Endothelial cell of umbilical vein (primary cell): ENCODE results near the gene TSGA10IP. TPM values are rescaled to one million over a fixed set of nuclear protein-coding genes. Genes with fewer than 3 reads are reported as not detected.

Experiments used
- BruUV-seq: library from RNA; stranded (reverse); fragments of 400-500 nt; replicated peaks from 2 replicates; lab custom pipeline; 2021; lab: Mats Ljungman, UMichigan
- CTCF ChIA-PET: fragments of 300-600, 350-600 bp; sonication (Branson Sonifier 250); formaldehyde crosslinking; loops from one replicate; lab custom pipeline; 2021; ENCODE audit warnings: antibody characterized with exemption, inconsistent platforms; lab: Charles Lee
- POLR2A ChIA-PET: fragments of 300-600, 350-600 bp; sonication (Branson Sonifier 250); formaldehyde crosslinking; loops from one replicate; lab custom pipeline; 2021; ENCODE audit warnings: antibody characterized with exemption, inconsistent platforms; lab: Charles Lee
- DNase-seq: peaks from one replicate; pipeline ENCODE4 v3.0.0-alpha.2; 2011; ENCODE audit warnings: low read depth, low spot score
- FAIRE-seq: peaks from 2 replicates; lab custom pipeline; 2011; peaks lifted over from hg19 to GRCh38; lab: Jason Lieb, UNC
- H2AFZ ChIP-seq: 2 replicates; pipeline ENCODE4 v1.6.0; 2012; ENCODE audit warnings: low read depth, low read length, control low read depth, inconsistent platforms
- H3K27ac ChIP-seq: 2 replicates; pipeline ENCODE4 v1.5.1; 2011; ENCODE audit warnings: low read depth, mild to moderate bottlenecking, control low read depth, low read length, moderate library complexity; ENCODE audit not compliant: insufficient read depth
- H3K27me3 ChIP-seq, 2 experiments: 2 replicates each; pipeline versions ENCODE4 v1.6.0 to v1.6.1; 2011; ENCODE audit warnings: low read length in 2 of 2, mixed read lengths in 1 of 2; ENCODE audit not compliant: control insufficient read depth in 2 of 2, insufficient read depth in 2 of 2
- H3K36me3 ChIP-seq, 2 experiments: 2 replicates in 1 of 2; 3 replicates in 1 of 2; pipeline ENCODE4 v1.5.1; 2011; ENCODE audit warnings: low read length in 2 of 2, mild to moderate bottlenecking in 1 of 2, moderate library complexity in 1 of 2; ENCODE audit not compliant: control insufficient read depth in 2 of 2, insufficient read depth in 2 of 2; ENCODE audit errors: extremely low read depth in 1 of 2
- H3K4me1 ChIP-seq: 3 replicates; pipeline ENCODE4 v1.5.1; 2011; ENCODE audit warnings: mild to moderate bottlenecking, low read length; ENCODE audit not compliant: control insufficient read depth, insufficient read depth; ENCODE audit errors: extremely low read depth
- H3K4me2 ChIP-seq: 2 replicates; pipeline ENCODE4 v1.6.1; 2011; ENCODE audit warnings: low read length, control low read depth, mixed read lengths; ENCODE audit not compliant: insufficient read depth
- H3K4me3 ChIP-seq, 3 experiments: fragments of 200-600 bp in 1 of 3; sonication (generic), shearing (Covaris generic) in 1 of 3; replicated peaks in 1 of 3; 2 replicates each; pipeline ENCODE4 v1.5.1; 2011 to 2016; ENCODE audit warnings: control low read depth in 3 of 3, low read length in 3 of 3, mild to moderate bottlenecking in 2 of 3, inconsistent platforms in 1 of 3, low read depth in 1 of 3, moderate library complexity in 1 of 3; ENCODE audit not compliant: insufficient read depth in 1 of 3
- H3K79me2 ChIP-seq: 2 replicates; pipeline ENCODE4 v1.6.0; 2012; ENCODE audit warnings: low read length, inconsistent platforms; ENCODE audit not compliant: control insufficient read depth, insufficient read depth
- H3K9ac ChIP-seq: replicated peaks from 2 replicates; pipeline ENCODE3; 2011; ENCODE audit warnings: low read length, control low read depth; ENCODE audit not compliant: insufficient read depth; ENCODE audit errors: extremely low read depth
- H3K9me1 ChIP-seq: replicated peaks from 3 replicates; pipeline ENCODE4 v1.6.0; 2011; ENCODE audit warnings: mild to moderate bottlenecking, low read length; ENCODE audit not compliant: control insufficient read depth, insufficient read depth; ENCODE audit errors: extremely low read depth
- H3K9me3 ChIP-seq: replicated peaks from 2 replicates; pipeline ENCODE4 v1.5.1; 2012; ENCODE audit warnings: low read length, inconsistent platforms; ENCODE audit not compliant: control insufficient read depth, insufficient read depth
- H4K20me1 ChIP-seq: replicated peaks from 2 replicates; pipeline ENCODE3; 2011; ENCODE audit warnings: mild to moderate bottlenecking, low read length; ENCODE audit not compliant: control insufficient read depth, insufficient read depth; ENCODE audit errors: extremely low read depth
- CTCF ChIP-seq, 2 donors: IDR thresholded peaks; 1 replicate in 1 of 2; 2 replicates in 1 of 2; pipeline ENCODE4 v1.5.1; 2011; ENCODE audit warnings: low read length in 2 of 2, mild to moderate bottlenecking in 2 of 2, moderate library complexity in 2 of 2, control low read depth in 1 of 2, inconsistent platforms in 1 of 2, low read depth in 1 of 2; ENCODE audit not compliant: insufficient read depth in 1 of 2; ENCODE audit errors: extremely low read depth in 1 of 2
- EZH2 ChIP-seq: IDR thresholded peaks from 2 replicates; pipeline ENCODE4 v1.6.1; 2012; ENCODE audit warnings: borderline replicate concordance, low read depth, mild to moderate bottlenecking, moderate library complexity, low read length, inconsistent platforms; ENCODE audit not compliant: severe bottlenecking
- FOS ChIP-seq: IDR thresholded peaks from 2 replicates; pipeline ENCODE4 v1.6.1; 2011; ENCODE audit warnings: mild to moderate bottlenecking, low read length, moderate library complexity, borderline replicate concordance; ENCODE audit not compliant: insufficient read depth
- GATA2 ChIP-seq: IDR thresholded peaks from 2 replicates; pipeline ENCODE4 v1.7.0; 2011; ENCODE audit warnings: low read depth, mild to moderate bottlenecking, moderate library complexity, mixed read lengths, low read length; ENCODE audit not compliant: insufficient read length, insufficient read depth
- JUN ChIP-seq: IDR thresholded peaks from 2 replicates; pipeline ENCODE4 v1.6.1; 2011; ENCODE audit warnings: borderline replicate concordance, low read depth; ENCODE audit not compliant: insufficient read length, insufficient read depth
- MYC ChIP-seq: IDR thresholded peaks from one replicate; pipeline ENCODE4 v1.6.1; 2011; ENCODE audit warnings: mild to moderate bottlenecking, low read depth, low read length
- POLR2A ChIP-seq: IDR thresholded peaks from 2 replicates; pipeline ENCODE4 v1.6.1; 2012; ENCODE audit warnings: low read depth, mild to moderate bottlenecking, control low read depth, low read length
- POLR2AphosphoS5 ChIP-seq: IDR thresholded peaks from 2 replicates; pipeline ENCODE4 v1.6.1; 2012; ENCODE audit warnings: low read depth, mild to moderate bottlenecking, control low read depth, low read length, moderate library complexity; ENCODE audit not compliant: insufficient read depth
- dilution Hi-C: fragments of 300-500 bp; cut with MboI; formaldehyde crosslinking; loops from one replicate; pipeline ENCODE4 v1.15.0; 2019; ENCODE audit warnings: low sequenced_read_pairs; ENCODE audit not compliant: extremely low pct_ligation_motif_present
- intact Hi-C: fragments of 100-400 bp; cut with micrococcal nuclease; formaldehyde crosslinking; loops from one replicate; pipeline ENCODE4 v1.10.0; 2022
- polyA plus RNA-seq, 4 experiments: library from polyadenylated mRNA; depleted of rRNA in 3 of 4; stranded (reverse) in 3 of 4; unstranded in 1 of 4; fragments of >200 nt; gene quantifications; 2 replicates each; pipeline versions ENCODE4 v1.2.1 to v1.2.3, GENCODE V29; 2011 to 2012; ENCODE audit warnings: missing spikeins in 1 of 4
- total RNA-seq: library from RNA; stranded (reverse); gene quantifications from 2 replicates; pipeline ENCODE4 v1.2.3, GENCODE V29; 2021
- TF ChIP-seq, protein P1 (sequence below): IDR thresholded peaks from 2 replicates; pipeline ENCODE4 v1.6.1; 2011; ENCODE audit not compliant: insufficient read depth, insufficient read length

The TSGA10IP gene
- total and polyA plus RNA-seq, 2 donors (not counting 3 experiments of a cell fraction or from before 2014, with no cell fraction given), result not detected

DNA sequence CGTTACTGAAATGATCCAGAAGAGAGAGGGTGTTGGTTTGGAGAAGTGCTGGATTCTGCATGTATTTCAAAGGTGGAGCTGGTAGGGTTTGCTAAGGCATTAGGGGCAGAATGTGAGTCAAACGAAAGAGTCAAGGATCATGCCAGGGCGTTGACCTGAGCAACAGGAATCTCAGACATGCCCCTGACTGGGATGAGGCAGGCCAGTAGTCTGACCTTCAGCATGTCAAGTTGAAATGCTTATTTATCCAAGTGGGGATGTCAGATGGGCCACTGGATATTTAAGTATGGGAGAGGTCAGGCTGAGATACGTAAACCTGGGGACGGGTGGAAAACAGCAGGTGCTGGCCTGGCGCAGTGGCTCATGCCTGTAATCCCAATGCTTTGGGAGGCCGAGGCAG, 2.7 kb upstream of the TSGA10IP start:
- peaks cover 0 to 1% of the 10 kb centered on the region in 2 experiments for H3K27me3 ChIP-seq
- no peak overlapping the region for H2AFZ ChIP-seq
- no peak overlapping the region for H3K9ac ChIP-seq
- H4K20me1 ChIP-seq, result no peaks in the 10 kb centered on the region
- FAIRE-seq, result no peak
- H3K4me2 ChIP-seq, result no peak overlapping the region
- POLR2A ChIA-PET, result no interaction called here
- H3K27ac ChIP-seq, result no peak overlapping the region
- H3K36me3 ChIP-seq, result no peaks in the 10 kb centered on the region
- CTCF ChIA-PET, result interaction anchor here (1.4 kb wide), 1 partner anchor 58 kb away, joined by 3 read pairs; no protein-coding TSS in a partner anchor
- TF ChIP-seq GATA2, result no peak
- TF ChIP-seq POLR2AphosphoS5, result no peak
- no peak for TF ChIP-seq EZH2
- TF ChIP-seq MYC, result no peak
- no peak for TF ChIP-seq JUN
- TF ChIP-seq, protein P1, sequence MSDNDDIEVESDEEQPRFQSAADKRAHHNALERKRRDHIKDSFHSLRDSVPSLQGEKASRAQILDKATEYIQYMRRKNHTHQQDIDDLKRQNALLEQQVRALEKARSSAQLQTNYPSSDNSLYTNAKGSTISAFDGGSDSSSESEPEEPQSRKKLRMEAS, result no peak
- TF ChIP-seq POLR2A, result no peak
- no peak for TF ChIP-seq CTCF (IDR thresholded peaks at IDR 0.05; ENCODE audit: extremely low read depth in 1 of 2, insufficient read depth in 1 of 2, low read depth in 1 of 2, low read length in 2 of 2)
- TF ChIP-seq FOS, result no peak
- no TSS peak for BruUV-seq
- H3K9me3 ChIP-seq, result no peaks in the 10 kb centered on the region
- H3K4me1 ChIP-seq, result peaks cover 7% of the 10 kb centered on the region
- DNase-seq, result no peak
- intact Hi-C loops, result no loop called here
- no peak overlapping the region for H3K4me3 ChIP-seq
- dilution Hi-C loops, result no loop called here
- no peaks in the 10 kb centered on the region for H3K79me2 ChIP-seq
- no peaks in the 10 kb centered on the region for H3K9me1 ChIP-seq
